B cell (primary cell): ENCODE measurements around the gene ATOSA. TPM values are rescaled to one million over a fixed set of nuclear protein-coding genes. Genes with fewer than 3 reads are reported as not detected.

ENCODE experiments used
- ATAC-seq: fragments of 200-7000 bp; cut with Tn5 transposase; one replicate; pipeline ENCODE4 v1.10.0; 2021; ENCODE audit warnings: low read depth, mild to moderate bottlenecking, moderate number of reproducible peaks, moderate library complexity
- CTCF ChIA-PET: fragments of 350-600 bp; sonication (Branson Sonifier 250); formaldehyde crosslinking; loops from one replicate; lab custom pipeline; 2021; ENCODE audit warnings: antibody characterized with exemption, inconsistent platforms; lab: Charles Lee
- POLR2A ChIA-PET: fragments of 350-600 bp; sonication (Branson Sonifier 250); formaldehyde crosslinking; loops from one replicate; lab custom pipeline; 2021; ENCODE audit warnings: antibody characterized with exemption; lab: Charles Lee
- DNase-seq: peaks from one replicate; pipeline ENCODE4 v3.0.0; 2013
- H2AFZ ChIP-seq: 2 replicates; pipeline ENCODE4 v1.6.1; 2012; ENCODE audit warnings: mild to moderate bottlenecking, low read depth, low read length; ENCODE audit not compliant: insufficient read depth, poor library complexity, severe bottlenecking
- H3K27ac ChIP-seq, 2 donors: 1 replicate in 1 of 2; 2 replicates in 1 of 2; pipeline ENCODE4 v1.5.1; 2012 to 2013; ENCODE audit warnings: low read length in 2 of 2, mild to moderate bottlenecking in 2 of 2, moderate library complexity in 1 of 2
- H3K27me3 ChIP-seq, 4 experiments: fragments of 200-600 bp in 1 of 4; sonication (generic) in 1 of 4; replicated peaks in 1 of 4; 1 replicate in 2 of 4; 2 replicates in 2 of 4; pipeline versions ENCODE4 v1.6.1 to v1.7.0; 2013 to 2016; ENCODE audit warnings: low read length in 3 of 4, mild to moderate bottlenecking in 2 of 4, mixed read lengths in 1 of 4, moderate library complexity in 1 of 4; ENCODE audit not compliant: insufficient read depth in 4 of 4, control insufficient read depth in 3 of 4; ENCODE audit errors: control extremely low read depth in 1 of 4
- H3K36me3 ChIP-seq, 2 experiments: replicated peaks in 1 of 2; 1 replicate in 1 of 2; 2 replicates in 1 of 2; pipeline versions ENCODE4 v1.6.1 to v1.7.1; 2013; ENCODE audit warnings: low read length in 1 of 2; ENCODE audit not compliant: insufficient read depth in 2 of 2, control insufficient read depth in 1 of 2; ENCODE audit errors: control extremely low read depth in 1 of 2, extremely low read depth in 1 of 2
- H3K4me1 ChIP-seq, 2 donors: fragments of 200-600 bp in 1 of 2; sonication (generic) in 1 of 2; 1 replicate in 1 of 2; 2 replicates in 1 of 2; pipeline versions ENCODE4 v1.5.1 to v1.6.1; 2013 to 2017; ENCODE audit warnings: low read length in 2 of 2; ENCODE audit not compliant: control insufficient read depth in 2 of 2, insufficient read depth in 2 of 2
- H3K4me2 ChIP-seq: replicated peaks from 2 replicates; pipeline ENCODE3; 2012; ENCODE audit warnings: mild to moderate bottlenecking, low read depth, low read length; ENCODE audit not compliant: poor library complexity, severe bottlenecking
- H3K4me3 ChIP-seq, 5 experiments: fragments of 200-600 bp in 1 of 5; sonication (generic) in 1 of 5; 1 replicate in 3 of 5; 2 replicates in 2 of 5; pipeline versions ENCODE4 v1.5.1 to v1.7.0; 2011 to 2016; ENCODE audit warnings: low read length in 4 of 5, mild to moderate bottlenecking in 4 of 5, low read depth in 2 of 5, control low read depth in 1 of 5, moderate library complexity in 1 of 5; ENCODE audit not compliant: insufficient read depth in 1 of 5; ENCODE audit errors: control extremely low read depth in 1 of 5, extremely low read depth in 1 of 5
- H3K79me2 ChIP-seq: fragments of 200-600 bp; sonication (generic); one replicate; pipeline ENCODE4 v1.6.0; 2016; ENCODE audit warnings: low read length; ENCODE audit not compliant: control insufficient read depth, insufficient read depth
- H3K9ac ChIP-seq: fragments of 200-600 bp; sonication (generic); 2 replicates; pipeline ENCODE4 v1.6.1; 2017; ENCODE audit warnings: mild to moderate bottlenecking, low read length, moderate library complexity
- H3K9me3 ChIP-seq, 3 donors: one replicate each; pipeline versions ENCODE4 v1.6.1 to v1.7.1; 2013; ENCODE audit warnings: low read length in 2 of 3; ENCODE audit not compliant: control insufficient read depth in 2 of 3, insufficient read depth in 1 of 3; ENCODE audit errors: control extremely low read depth in 1 of 3
- H4K20me1 ChIP-seq: 2 replicates; pipeline ENCODE4 v1.6.0; 2012; ENCODE audit warnings: mild to moderate bottlenecking, low read length; ENCODE audit not compliant: insufficient read depth, control insufficient read depth, poor library complexity, severe bottlenecking
- H3K27ac Mint-ChIP-seq: one replicate; pipeline ENCODE4 v1.8.0; 2021; ENCODE audit warnings: mixed read lengths
- H3K27me3 Mint-ChIP-seq: one replicate; pipeline ENCODE4 v1.8.0; 2021; ENCODE audit warnings: mixed read lengths
- H3K4me1 Mint-ChIP-seq: one replicate; pipeline ENCODE4 v1.8.0; 2021; ENCODE audit warnings: mixed read lengths
- H3K4me3 Mint-ChIP-seq: one replicate; pipeline ENCODE4 v1.8.0; 2021; ENCODE audit warnings: mixed read lengths
- H3K9me3 Mint-ChIP-seq: one replicate; pipeline ENCODE4 v1.8.0; 2022; ENCODE audit warnings: mixed read lengths; ENCODE audit not compliant: insufficient read depth
- EZH2 ChIP-seq: IDR thresholded peaks from 2 replicates; pipeline ENCODE4 v1.6.1; 2012; ENCODE audit warnings: borderline replicate concordance, low read depth, mild to moderate bottlenecking, moderate library complexity, low read length; ENCODE audit not compliant: insufficient read depth, poor library complexity, severe bottlenecking
- WGBS: methylation state at CpG from one replicate; pipeline ENCODE4 v1.1.5; 2013; ENCODE audit warnings: missing lambda C conversion rate; ENCODE audit not compliant: insufficient coverage; 5-methylcytosine and 5-hydroxymethylcytosine counted together
- intact Hi-C: fragments of 100-400 bp; cut with micrococcal nuclease; formaldehyde crosslinking; loops from one replicate; pipeline ENCODE4 v1.10.0; 2022
- polyA plus RNA-seq: library from polyadenylated mRNA; depleted of rRNA; stranded (reverse); fragments of >200 nt; gene quantifications from 2 replicates; pipeline ENCODE4 v1.2.3, GENCODE V29; 2012
- total RNA-seq, 2 donors: library from RNA; stranded (reverse); fragments of 120-200 nt in 1 of 2; gene quantifications; 1 replicate in 1 of 2; 2 replicates in 1 of 2; pipeline versions ENCODE4 v1.2.3 to v1.2.4, GENCODE V29; 2013 to 2022
- TF ChIP-seq, protein P1 (sequence below): fragments of 200-600 bp; IDR thresholded peaks from one replicate; pipeline ENCODE4 v1.8.0; 2022; ENCODE audit warnings: antibody characterized with exemption, mild to moderate bottlenecking

ATOSA gene
- total and polyA plus RNA-seq, 2 donors (not counting 1 experiment from before 2014, with no cell fraction given) = 73.4 to 198 TPM

DNA sequence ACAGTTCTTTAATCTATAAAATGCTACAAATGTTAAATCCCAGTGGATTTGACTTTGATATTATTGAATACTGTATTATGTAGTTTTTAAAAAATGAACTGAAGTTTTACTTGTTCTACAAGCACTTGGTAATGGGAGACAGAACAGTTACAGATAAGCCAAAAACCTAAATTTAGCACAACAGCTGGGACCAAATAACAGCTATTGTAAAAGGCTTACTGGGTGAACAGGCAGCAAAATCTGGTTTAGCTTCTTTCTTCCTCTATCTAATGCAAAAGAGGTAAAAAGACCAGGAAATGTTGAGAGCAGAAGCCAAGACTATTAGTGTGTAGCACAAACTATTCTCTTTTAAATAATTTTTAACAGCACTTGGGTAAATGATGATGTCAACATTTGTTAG, 1.6 kb upstream of the ATOSA start:
- peak overlapping the region; percentile 99 for H3K27ac Mint-ChIP-seq

DNA sequence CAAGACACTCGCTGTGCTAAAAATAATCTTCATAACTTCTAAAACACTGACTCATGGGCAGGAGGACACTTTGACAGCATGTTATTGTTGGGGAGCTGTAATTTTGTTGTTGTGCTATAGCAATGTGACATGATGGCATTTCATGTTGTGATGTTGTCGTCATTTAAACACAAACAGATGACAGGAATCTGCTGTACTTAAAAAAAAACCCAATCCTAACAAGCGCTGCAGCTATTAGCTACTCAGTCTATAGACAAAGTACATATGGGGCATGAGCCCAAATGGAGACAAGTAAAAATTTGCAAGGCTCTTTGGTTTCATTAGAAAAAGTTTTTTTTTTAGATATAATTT, 828 bp upstream of the ATOSA start:
- H3K27ac Mint-ChIP-seq = peak overlapping the region; percentile 99
- POLR2A ChIA-PET = interaction anchor here (0.6 to 2.2 kb wide), 10 partner anchors 9 to 928 kb away, joined by 4 to 37 read pairs (median 6); no protein-coding TSS in a partner anchor
- H3K27me3 Mint-ChIP-seq = no peaks in the 10 kb centered on the region
- Histone ChIP-seq H3K9me3 (peaks cover 0 to 3% (median 0%) of the 10 kb centered on the region in 3 donors), H3K79me2 (peaks cover 55% of the 10 kb centered on the region), H3K9ac (peak overlapping the region; percentile 89), H3K4me2 (peak overlapping the region; percentile 84), H3K4me1 (peaks cover 57 to 70% of the 10 kb centered on the region in 2 donors), H3K36me3 (peaks cover 0 to 22% of the 10 kb centered on the region in 2 experiments), H3K27me3 (no peaks in the 10 kb centered on the region), H3K27ac (peak overlapping the region; percentile 92 to 97), H3K4me3 (peak overlapping the region; percentile 24 to 92 (median 88)), H2AFZ (peak overlapping the region; percentile 76), H4K20me1 (peaks cover 21% of the 10 kb centered on the region)
- peaks cover 79% of the 10 kb centered on the region for H3K4me1 Mint-ChIP-seq
- no peaks in the 10 kb centered on the region for H3K9me3 Mint-ChIP-seq
- CTCF ChIA-PET = interaction anchor here (0.7 to 2.7 kb wide), 9 partner anchors 9 to 444 kb away, joined by 3 to 15 read pairs (median 5); no protein-coding TSS in a partner anchor
- intact Hi-C loops = loop anchor here (10.0 kb wide), 1 partner anchor 1915 kb away; the partner anchor contains the start of gene SPPL2A
- WGBS = no CpG with 5 or more reads among the region's 3 CpGs
- TF ChIP-seq EZH2 = no peak
- TF ChIP-seq, protein P1, sequence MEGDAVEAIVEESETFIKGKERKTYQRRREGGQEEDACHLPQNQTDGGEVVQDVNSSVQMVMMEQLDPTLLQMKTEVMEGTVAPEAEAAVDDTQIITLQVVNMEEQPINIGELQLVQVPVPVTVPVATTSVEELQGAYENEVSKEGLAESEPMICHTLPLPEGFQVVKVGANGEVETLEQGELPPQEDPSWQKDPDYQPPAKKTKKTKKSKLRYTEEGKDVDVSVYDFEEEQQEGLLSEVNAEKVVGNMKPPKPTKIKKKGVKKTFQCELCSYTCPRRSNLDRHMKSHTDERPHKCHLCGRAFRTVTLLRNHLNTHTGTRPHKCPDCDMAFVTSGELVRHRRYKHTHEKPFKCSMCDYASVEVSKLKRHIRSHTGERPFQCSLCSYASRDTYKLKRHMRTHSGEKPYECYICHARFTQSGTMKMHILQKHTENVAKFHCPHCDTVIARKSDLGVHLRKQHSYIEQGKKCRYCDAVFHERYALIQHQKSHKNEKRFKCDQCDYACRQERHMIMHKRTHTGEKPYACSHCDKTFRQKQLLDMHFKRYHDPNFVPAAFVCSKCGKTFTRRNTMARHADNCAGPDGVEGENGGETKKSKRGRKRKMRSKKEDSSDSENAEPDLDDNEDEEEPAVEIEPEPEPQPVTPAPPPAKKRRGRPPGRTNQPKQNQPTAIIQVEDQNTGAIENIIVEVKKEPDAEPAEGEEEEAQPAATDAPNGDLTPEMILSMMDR = no peak
- DNase-seq (peak; percentile 36), ATAC-seq (no peak)
- peak overlapping the region; percentile 99 for H3K4me3 Mint-ChIP-seq

More for the DNA sequence above, 1.6 kb upstream of the ATOSA start:
- Histone ChIP-seq H2AFZ (no peak overlapping the region), H3K4me2 (peak overlapping the region; percentile 84), H3K9me3 (peaks cover 0 to 4% (median 3%) of the 10 kb centered on the region in 3 donors), H4K20me1 (peaks cover 15% of the 10 kb centered on the region), H3K27ac (peak overlapping the region; percentile 92 to 97), H3K4me1 (peaks cover 65 to 74% of the 10 kb centered on the region in 2 donors), H3K4me3 (peak overlapping the region in 2 of 5 experiments; percentile 88), H3K9ac (peak overlapping the region; percentile 89), H3K27me3 (no peaks in the 10 kb centered on the region), H3K36me3 (peaks cover 0 to 17% of the 10 kb centered on the region in 2 experiments), H3K79me2 (peaks cover 55% of the 10 kb centered on the region)
- Mint-ChIP-seq H3K4me1 (peaks cover 81% of the 10 kb centered on the region), H3K4me3 (peak overlapping the region; percentile 99), H3K9me3 (no peaks in the 10 kb centered on the region), H3K27me3 (no peaks in the 10 kb centered on the region)
- DNase-seq = peak; percentile 58
- intact Hi-C loops = loop anchor here (10.0 kb wide), 1 partner anchor 1916 kb away; the partner anchor contains the start of gene SPPL2A
- TF ChIP-seq, protein P1 = no peak
- no peak for TF ChIP-seq EZH2
- no peak for ATAC-seq
- ChIA-PET CTCF (interaction anchor here (1.0 to 4.5 kb wide), 5 partner anchors 9 to 54 kb away, joined by 3 to 23 read pairs (median 5); no protein-coding TSS in a partner anchor), POLR2A (interaction anchor here (1.1 to 1.8 kb wide), 3 partner anchors 29 to 448 kb away, joined by 3 to 7 read pairs (median 5); no protein-coding TSS in a partner anchor)
